Psoas muscle (tissue), 8 donors: ENCODE measurements around the gene DDN. TPM values are rescaled to one million over a fixed set of nuclear protein-coding genes. Genes with fewer than 3 reads are reported as not detected.

Source experiments
- ATAC-seq, 4 donors: fragments of 200-7000 bp; cut with Tn5 transposase; one replicate each; pipeline ENCODE4 v1.9.1; 2020; ENCODE audit warnings: moderate library complexity in 3 of 4, mild to moderate bottlenecking in 2 of 4
- DNase-seq, 2 donors: peaks; one replicate each; pipeline ENCODE4 v3.0.0-alpha.2; 2020
- H3K27ac ChIP-seq: fragments of 200-600 bp; one replicate; pipeline ENCODE4 v1.8.0; 2022
- H3K27me3 ChIP-seq, 3 donors: fragments of 200-600 bp in 1 of 3; one replicate each; pipeline versions ENCODE4 v1.6.1 to v1.8.0; 2013 to 2022; ENCODE audit warnings: low read length in 2 of 3, mild to moderate bottlenecking in 2 of 3, moderate library complexity in 1 of 3; ENCODE audit not compliant: insufficient read depth in 3 of 3
- H3K36me3 ChIP-seq, 2 donors: fragments of 200-600 bp in 1 of 2; one replicate each; pipeline versions ENCODE4 v1.6.1 to v1.8.0; 2013 to 2022; ENCODE audit warnings: low read depth in 1 of 2, mild to moderate bottlenecking in 1 of 2, moderate library complexity in 1 of 2; ENCODE audit not compliant: insufficient read depth in 1 of 2
- H3K4me1 ChIP-seq: fragments of 200-600 bp; one replicate; pipeline ENCODE4 v1.8.0; 2022
- H3K4me3 ChIP-seq: fragments of 200-600 bp; one replicate; pipeline ENCODE4 v1.8.0; 2022; ENCODE audit warnings: mild to moderate bottlenecking
- H3K9me3 ChIP-seq: fragments of 200-600 bp; one replicate; pipeline ENCODE4 v1.8.0; 2022
- CTCF ChIP-seq: fragments of 200-600 bp; IDR thresholded peaks from one replicate; pipeline ENCODE4 v1.8.0; 2022; ENCODE audit warnings: antibody characterized with exemption
- WGBS, 3 donors: extraction: QIAGEN DNeasy Blood & Tissue Kit; methylation state at CpG; one replicate each; pipeline versions ENCODE4 v1.1.6 to v1.1.7; 2013; 5-methylcytosine and 5-hydroxymethylcytosine counted together
- intact Hi-C, 2 donors: fragments of 100-400 bp; cut with DNase I; formaldehyde crosslinking; loops; one replicate each; pipeline versions ENCODE4 v1.11.0 to v1.14.2; 2022
- polyA plus RNA-seq, 3 donors: library from polyadenylated mRNA; stranded (reverse); fragments of 200-250 nt; gene quantifications; one replicate each; pipeline ENCODE4 v1.2.3, GENCODE V29; 2013
- total RNA-seq, 4 donors: library from RNA; stranded (reverse); fragmentation: NEBNext Ultra II Directional in 2 of 4; extraction: Animal tissue kit (Norgen Biotek cat#: 25700) in 2 of 4; gene quantifications; one replicate each; pipeline versions ENCODE4 v1.2.1 to v1.2.4, GENCODE V29; 2021 to 2023
- donor health status: healthy with polysubstance abuse.
- donor health status: DM: no; HTN: no; CAD: no; lungs with moderate emphysema.
- donor health status: Bipolar disorder and iron deficiency.
- donor health status: healthy.
- donor health status: DM: yes; HTN: yes; CAD: no.
- donor health status: DM: no; HTN: no; CAD: no.
- donor health status: DM: no; HTN: no; CAD: no.
- donor health status: DM: yes; HTN: yes; CAD: no.

The DDN gene
- total and polyA plus RNA-seq, 7 donors: 11.2 to 485 (median 72.6) TPM

GRCh38 chr12:49043856-49044258 lies 44.7 kb upstream of the DDN start:
- no peaks in the 10 kb centered on the region for H3K27me3 ChIP-seq
- H3K4me1 ChIP-seq: no peaks in the 10 kb centered on the region
- DNase-seq (peak; percentile 72 to 89), ATAC-seq (peak; percentile 44 to 75 (median 60))
- H3K4me3 ChIP-seq: no peak overlapping the region
- peaks cover 18 to 100% of the 10 kb centered on the region in 2 donors for H3K36me3 ChIP-seq
- intact Hi-C loops: no loop called here
- 59 to 70% (median 62%) methylated on average over 11 of the region's 11 CpGs for WGBS, 3 donors
- no peak overlapping the region for H3K27ac ChIP-seq
- TF ChIP-seq CTCF: peak; percentile 57
- no peaks in the 10 kb centered on the region for H3K9me3 ChIP-seq

- DNase-seq: no peak
- intact Hi-C loops: no loop called here
- no peak for TF ChIP-seq CTCF
- H3K9me3 ChIP-seq: no peaks in the 10 kb centered on the region
- no peak overlapping the region for H3K4me3 ChIP-seq
- no peaks in the 10 kb centered on the region for H3K4me1 ChIP-seq
- H3K36me3 ChIP-seq: peaks cover 18 to 100% of the 10 kb centered on the region in 2 donors
- H3K27me3 ChIP-seq: no peaks in the 10 kb centered on the region
- WGBS, 3 donors: 92 to 96% (median 94%) methylated on average over 4 of the region's 4 CpGs
- H3K27ac ChIP-seq: no peak overlapping the region
- no peak for ATAC-seq
These were observed 44.1 kb upstream of the DDN start for GRCh38 chr12:49043241-49043640.

- Histone ChIP-seq H3K36me3 (peaks cover 20 to 100% of the 10 kb centered on the region in 2 donors), H3K4me1 (no peaks in the 10 kb centered on the region), H3K9me3 (no peaks in the 10 kb centered on the region), H3K27ac (no peak overlapping the region), H3K4me3 (no peak overlapping the region), H3K27me3 (no peaks in the 10 kb centered on the region)
- TF ChIP-seq CTCF: no peak
- 78 to 90% (median 85%) methylated on average over 18 of the region's 18 CpGs for WGBS, 3 donors
- intact Hi-C loops: no loop called here
- ATAC-seq (peak; percentile 25 to 51 (median 43)), DNase-seq (no peak)
These were observed 42.8 kb upstream of the DDN start for GRCh38 chr12:49041881-49042484.

- Histone ChIP-seq H3K36me3 (peaks cover 17 to 100% of the 10 kb centered on the region in 2 donors), H3K4me1 (no peaks in the 10 kb centered on the region), H3K9me3 (no peaks in the 10 kb centered on the region), H3K4me3 (no peak overlapping the region), H3K27ac (no peak overlapping the region), H3K27me3 (no peaks in the 10 kb centered on the region)
- intact Hi-C loops: no loop called here
- 90 to 93% (median 92%) methylated on average over 14 to 31 of the region's 31 CpGs for WGBS, 3 donors
- TF ChIP-seq CTCF: no peak
- DNase-seq (peak in 1 of 2 donors; percentile 54), ATAC-seq (no peak)
These were observed 42.1 kb upstream of the DDN start for GRCh38 chr12:49041036-49041880.
